Epithelial cell of esophagus (primary cell): ENCODE measurements around the gene GSE1.

Experiments used
- DNase-seq: peaks from one replicate; pipeline ENCODE4 v3.0.0; 2010; ENCODE audit warnings: low read depth
- H3K4me3 ChIP-seq: 2 replicates; pipeline ENCODE4 v1.5.1; 2011; ENCODE audit warnings: mild to moderate bottlenecking, low read length, control low read depth
- TF ChIP-seq, protein P1 (sequence below): IDR thresholded peaks from 2 replicates; pipeline ENCODE4 v1.5.1; 2011; ENCODE audit warnings: low read depth, mild to moderate bottlenecking, low read length, control low read depth, inconsistent platforms; ENCODE audit not compliant: insufficient read depth; ENCODE audit errors: missing control alignments

Gene GSE1

DNA sequence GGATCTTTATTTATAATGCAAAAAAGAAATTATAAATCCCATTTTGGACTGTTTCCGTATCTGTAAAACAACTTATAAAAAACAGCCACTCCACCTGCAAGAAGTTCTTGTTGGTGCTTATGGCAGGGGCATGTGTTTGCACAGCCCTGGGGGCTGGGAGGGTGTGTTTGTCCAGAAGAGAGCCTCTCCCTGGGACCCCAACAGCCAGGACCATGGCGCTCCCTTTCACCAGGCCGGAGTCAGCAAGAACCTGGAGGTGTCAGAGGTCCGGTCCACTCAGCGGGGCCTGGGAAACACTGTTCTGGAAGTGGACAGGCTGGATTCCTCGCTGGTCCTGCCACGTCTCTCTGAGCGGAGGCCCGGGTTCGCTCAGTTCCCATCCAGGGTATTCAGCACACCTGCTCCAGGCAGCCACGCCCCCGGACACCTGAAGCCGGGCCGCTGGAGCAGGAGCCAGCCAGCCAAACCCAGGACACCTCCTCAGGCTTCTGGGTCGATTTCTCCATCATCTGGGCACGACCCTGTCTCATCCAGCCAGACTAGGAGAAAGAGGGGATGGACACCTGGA lies 94.5 kb downstream of the GSE1 start:
- DNase-seq, result no peak
- TF ChIP-seq, protein P1, sequence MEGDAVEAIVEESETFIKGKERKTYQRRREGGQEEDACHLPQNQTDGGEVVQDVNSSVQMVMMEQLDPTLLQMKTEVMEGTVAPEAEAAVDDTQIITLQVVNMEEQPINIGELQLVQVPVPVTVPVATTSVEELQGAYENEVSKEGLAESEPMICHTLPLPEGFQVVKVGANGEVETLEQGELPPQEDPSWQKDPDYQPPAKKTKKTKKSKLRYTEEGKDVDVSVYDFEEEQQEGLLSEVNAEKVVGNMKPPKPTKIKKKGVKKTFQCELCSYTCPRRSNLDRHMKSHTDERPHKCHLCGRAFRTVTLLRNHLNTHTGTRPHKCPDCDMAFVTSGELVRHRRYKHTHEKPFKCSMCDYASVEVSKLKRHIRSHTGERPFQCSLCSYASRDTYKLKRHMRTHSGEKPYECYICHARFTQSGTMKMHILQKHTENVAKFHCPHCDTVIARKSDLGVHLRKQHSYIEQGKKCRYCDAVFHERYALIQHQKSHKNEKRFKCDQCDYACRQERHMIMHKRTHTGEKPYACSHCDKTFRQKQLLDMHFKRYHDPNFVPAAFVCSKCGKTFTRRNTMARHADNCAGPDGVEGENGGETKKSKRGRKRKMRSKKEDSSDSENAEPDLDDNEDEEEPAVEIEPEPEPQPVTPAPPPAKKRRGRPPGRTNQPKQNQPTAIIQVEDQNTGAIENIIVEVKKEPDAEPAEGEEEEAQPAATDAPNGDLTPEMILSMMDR, result no peak
- no peak overlapping the region for H3K4me3 ChIP-seq

DNA sequence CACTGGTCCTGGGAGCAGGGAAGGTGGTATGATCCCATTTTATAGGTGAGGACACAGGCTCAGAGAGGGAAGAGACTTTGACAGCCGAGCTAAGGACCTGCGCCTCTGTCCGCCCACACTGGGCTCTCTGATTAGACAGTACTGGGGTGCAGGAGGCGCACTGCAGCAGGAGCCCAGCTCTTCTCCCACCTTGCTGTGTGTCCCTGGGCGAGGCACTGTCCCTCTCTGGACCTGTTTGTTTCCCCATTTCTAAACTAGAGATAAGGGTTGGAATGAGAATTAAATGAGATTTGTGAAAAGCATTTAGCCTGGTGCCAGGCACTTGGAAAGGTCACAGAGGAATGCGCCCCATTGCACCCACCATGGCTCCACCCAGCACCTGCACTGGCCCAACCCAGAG lies 95.2 kb downstream of the GSE1 start:
- TF ChIP-seq, protein P1, result no peak
- no peak overlapping the region for H3K4me3 ChIP-seq
- DNase-seq, result no peak

DNA sequence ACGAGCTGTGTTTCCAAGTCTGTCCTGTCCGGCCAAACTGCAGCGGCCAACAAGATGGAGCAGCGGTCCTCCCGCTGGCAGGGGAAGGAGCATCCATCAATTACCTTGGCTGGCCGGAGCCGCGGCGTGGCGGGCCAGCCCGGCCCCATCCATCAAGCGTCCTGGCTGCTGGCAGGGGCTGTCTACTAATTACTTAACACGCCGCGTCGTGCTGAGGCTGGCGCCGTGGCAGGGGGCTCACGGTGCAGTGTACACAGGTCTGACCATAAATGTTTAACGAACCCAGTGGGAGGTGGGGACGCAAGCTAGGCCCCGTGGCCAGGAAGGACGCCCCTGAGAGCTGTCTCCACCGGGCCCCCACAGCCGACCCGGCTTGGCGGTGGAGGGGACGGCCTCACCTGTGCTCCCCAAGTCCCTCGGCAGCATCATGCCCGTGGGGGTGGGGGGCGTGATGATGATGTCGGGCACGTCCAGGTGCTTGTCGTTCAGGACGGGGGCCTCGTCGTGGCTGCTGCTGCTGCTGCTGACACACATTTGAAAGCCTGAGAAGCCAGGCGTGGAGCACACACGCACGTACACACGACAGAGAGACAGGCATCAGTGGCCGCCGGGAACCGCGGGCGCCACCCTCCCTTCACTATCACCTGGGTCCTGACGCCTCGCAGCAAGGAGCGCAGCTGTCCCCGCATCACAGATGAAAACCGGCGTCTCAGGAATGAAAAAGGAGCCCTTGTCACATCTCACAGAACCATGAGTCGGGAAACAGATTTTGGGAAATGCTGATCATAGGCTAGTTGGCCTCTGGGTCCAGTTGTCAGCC lies 96.9 kb downstream of the GSE1 start:
- no peak for DNase-seq
- no peak overlapping the region for H3K4me3 ChIP-seq
- TF ChIP-seq, protein P1, result no peak

DNA sequence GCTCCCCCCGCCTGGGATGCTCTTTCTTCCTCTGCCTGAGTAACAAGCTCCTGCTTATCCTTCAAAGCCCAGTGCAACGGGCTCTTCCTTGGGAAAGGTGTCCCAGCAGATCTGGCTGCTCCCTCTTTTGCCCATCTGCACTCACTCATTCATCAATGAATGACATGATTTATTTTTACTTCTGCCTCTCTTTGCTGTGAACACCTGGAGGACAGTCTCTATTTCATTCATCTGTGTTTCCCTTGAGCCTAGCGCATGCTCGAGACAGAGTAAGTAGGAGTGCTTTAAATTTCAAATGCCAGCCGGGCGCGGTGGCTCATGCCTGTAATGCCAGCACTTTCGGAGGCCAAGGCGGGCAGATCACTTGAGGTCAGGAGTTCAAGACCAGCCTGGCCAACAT lies 97.6 kb downstream of the GSE1 start:
- no peak overlapping the region for H3K4me3 ChIP-seq
- no peak for DNase-seq
- TF ChIP-seq, protein P1, result no peak

DNA sequence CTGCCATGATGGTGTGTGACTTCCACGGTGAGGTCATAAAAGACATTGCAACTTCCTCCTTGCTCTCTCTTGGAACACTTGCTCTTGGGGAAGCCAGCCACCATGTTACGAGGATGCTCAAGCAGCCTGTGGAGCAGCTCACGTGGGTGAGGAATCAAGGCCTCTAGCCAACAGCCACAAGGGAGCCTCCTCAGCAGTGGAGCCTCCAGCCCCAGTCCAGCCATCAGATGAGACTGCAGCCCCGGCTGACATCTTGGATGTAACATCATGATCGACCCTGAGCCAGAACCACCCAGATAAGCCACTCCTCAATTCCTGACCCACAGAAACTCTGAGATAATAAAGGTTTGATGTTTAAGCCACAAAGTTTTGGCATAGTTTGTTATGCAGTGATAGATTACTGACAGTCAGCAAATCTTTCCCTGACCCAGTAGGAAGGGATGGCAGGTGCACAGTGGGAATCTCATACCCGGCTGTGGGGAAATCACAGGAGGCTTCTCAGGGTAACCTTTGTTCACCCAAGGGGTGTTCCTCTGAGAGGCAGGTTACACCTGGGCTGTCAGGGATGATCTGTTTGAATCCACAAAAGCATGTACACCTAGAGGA lies 99.0 kb downstream of the GSE1 start:
- DNase-seq, result no peak
- TF ChIP-seq, protein P1, result no peak
- H3K4me3 ChIP-seq, result no peak overlapping the region

DNA sequence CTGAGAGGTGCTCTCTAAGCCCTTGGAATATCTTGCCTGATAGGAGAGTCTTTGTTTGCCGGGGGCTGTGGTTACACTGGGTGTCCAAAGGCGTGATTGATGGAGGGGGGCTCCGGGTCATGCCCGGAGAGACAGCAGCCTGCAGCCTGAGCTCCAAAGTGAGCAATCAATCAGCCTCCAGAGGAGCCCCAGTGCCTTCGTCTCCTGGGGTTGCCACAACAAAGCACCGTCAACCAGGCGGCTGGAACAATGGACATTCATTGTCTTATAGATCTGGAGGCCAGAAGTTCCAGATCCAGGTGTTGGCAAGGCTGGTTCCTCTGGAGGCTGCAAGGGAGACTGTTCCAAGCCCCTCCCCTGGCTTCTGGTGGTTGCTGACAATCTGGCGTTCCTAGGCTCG lies 99.7 kb downstream of the GSE1 start:
- no peak overlapping the region for H3K4me3 ChIP-seq
- no peak for DNase-seq
- TF ChIP-seq, protein P1, result no peak
